GM21576 (cell line): ENCODE data around the gene HTR6.

ENCODE experiments used
- ATAC-seq: cut with Tn5 transposase; IDR thresholded peaks from one replicate; pipeline ENCODE4 v1.9.1; 2021; ENCODE audit warnings: mild to moderate bottlenecking, moderate library complexity; ENCODE audit not compliant: unreplicated experiment

Gene HTR6

GRCh38 chr1:19656134-19656779 lies 8.4 kb upstream of the HTR6 start:
- no peak for ATAC-seq

- no peak for ATAC-seq
Observed at GRCh38 chr1:19656780-19657466, 7.8 kb upstream of the HTR6 start.

- no peak for ATAC-seq
Observed at GRCh38 chr1:19657511-19657910, 7.2 kb upstream of the HTR6 start.

GRCh38 chr1:19658186-19658585 lies 6.5 kb upstream of the HTR6 start:
- ATAC-seq: no peak

GRCh38 chr1:19661721-19662228 lies 2.9 kb upstream of the HTR6 start:
- ATAC-seq: no peak

GRCh38 chr1:19662313-19662712 lies 2.4 kb upstream of the HTR6 start:
- no peak for ATAC-seq

- ATAC-seq: no peak
Observed at GRCh38 chr1:19665186-19665495, 466 bp downstream of the HTR6 start.

GRCh38 chr1:19665496-19666465 lies 1.1 kb downstream of the HTR6 start:
- ATAC-seq: no peak

- no peak for ATAC-seq
Observed at GRCh38 chr1:19668888-19669287, 4.2 kb downstream of the HTR6 start.

- no peak for ATAC-seq
Observed at GRCh38 chr1:19670787-19671186, 6.1 kb downstream of the HTR6 start.

GRCh38 chr1:19672237-19672636 lies 7.6 kb downstream of the HTR6 start:
- no peak for ATAC-seq

GRCh38 chr1:19675797-19676196 lies 11.1 kb downstream of the HTR6 start:
- no peak for ATAC-seq

- ATAC-seq: no peak
Observed at GRCh38 chr1:19676438-19676922, 11.8 kb downstream of the HTR6 start.

GRCh38 chr1:19678493-19678892 lies 13.8 kb downstream of the HTR6 start:
- ATAC-seq: no peak

- ATAC-seq: no peak
Observed at GRCh38 chr1:19678931-19679453, 14.3 kb downstream of the HTR6 start.

- ATAC-seq: no peak
Observed at GRCh38 chr1:19679691-19680090, 15.0 kb downstream of the HTR6 start.

- ATAC-seq: no peak
Observed at GRCh38 chr1:19680644-19681043, 16.0 kb downstream of the HTR6 start.

- ATAC-seq: no peak
Observed at GRCh38 chr1:19682257-19682656, 17.6 kb downstream of the HTR6 start.

GRCh38 chr1:19682901-19683300 lies 18.2 kb downstream of the HTR6 start:
- no peak for ATAC-seq

GRCh38 chr1:19683351-19683750 lies 18.7 kb downstream of the HTR6 start:
- no peak for ATAC-seq

- ATAC-seq: no peak
Observed at GRCh38 chr1:19684677-19685076, 20.0 kb downstream of the HTR6 start.
